GM19397 (cell line): ENCODE measurements around the gene BSG.
"Not testable (repeated sequence)": the region's sequence is repeated elsewhere in the genome, so short reads cannot be mapped to it uniquely, and the experiment has no call there.

Experiments
- ATAC-seq: cut with Tn5 transposase; IDR thresholded peaks from one replicate; pipeline ENCODE4 v1.9.1; 2021; ENCODE audit warnings: mild to moderate bottlenecking, moderate library complexity; ENCODE audit not compliant: unreplicated experiment

The BSG gene

GRCh38 chr19:602391-603301 is 30.2 kb downstream of the BSG start:
- ATAC-seq = no peak

DNA sequence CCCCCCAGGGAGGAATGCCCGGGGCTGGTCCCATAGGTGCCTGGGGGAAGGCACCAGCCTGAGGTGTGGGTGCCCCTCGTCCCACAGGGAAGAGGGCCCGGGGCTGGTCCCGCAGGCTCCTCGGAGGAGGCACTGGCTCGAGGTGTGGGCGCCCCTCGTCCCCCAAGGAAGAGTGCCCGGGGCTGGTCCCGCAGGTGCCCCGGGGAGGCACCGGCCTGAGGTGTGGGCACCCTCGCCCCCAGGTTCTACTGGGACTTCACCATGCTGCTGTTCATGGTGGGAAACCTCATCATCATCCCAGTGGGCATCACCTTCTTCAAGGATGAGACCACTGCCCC is 30.9 kb downstream of the BSG start:
- not testable (repeated sequence) for ATAC-seq

GRCh38 chr19:603779-604178 is 31.4 kb downstream of the BSG start:
- ATAC-seq = not testable (repeated sequence)

DNA sequence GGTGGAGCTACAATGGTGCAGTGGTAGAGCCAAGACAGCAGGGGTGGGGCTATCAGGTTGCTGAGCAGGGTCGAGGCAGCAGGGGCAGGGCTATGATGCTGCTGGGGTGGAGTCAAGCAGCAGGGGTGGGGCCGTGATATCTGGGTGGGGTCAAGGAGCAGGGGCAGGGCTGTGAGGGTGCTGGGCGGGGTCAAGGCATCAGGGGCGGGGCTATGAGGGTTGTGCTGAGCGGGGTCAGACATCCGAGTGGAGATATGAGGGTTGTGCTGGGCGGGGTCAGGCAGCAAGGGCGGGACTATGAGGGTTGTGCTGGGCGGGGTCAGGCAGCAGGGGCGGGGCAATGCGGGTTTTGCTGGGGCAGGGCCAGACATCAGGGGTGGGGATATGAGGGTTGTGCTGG is 32.0 kb downstream of the BSG start:
- no peak for ATAC-seq

DNA sequence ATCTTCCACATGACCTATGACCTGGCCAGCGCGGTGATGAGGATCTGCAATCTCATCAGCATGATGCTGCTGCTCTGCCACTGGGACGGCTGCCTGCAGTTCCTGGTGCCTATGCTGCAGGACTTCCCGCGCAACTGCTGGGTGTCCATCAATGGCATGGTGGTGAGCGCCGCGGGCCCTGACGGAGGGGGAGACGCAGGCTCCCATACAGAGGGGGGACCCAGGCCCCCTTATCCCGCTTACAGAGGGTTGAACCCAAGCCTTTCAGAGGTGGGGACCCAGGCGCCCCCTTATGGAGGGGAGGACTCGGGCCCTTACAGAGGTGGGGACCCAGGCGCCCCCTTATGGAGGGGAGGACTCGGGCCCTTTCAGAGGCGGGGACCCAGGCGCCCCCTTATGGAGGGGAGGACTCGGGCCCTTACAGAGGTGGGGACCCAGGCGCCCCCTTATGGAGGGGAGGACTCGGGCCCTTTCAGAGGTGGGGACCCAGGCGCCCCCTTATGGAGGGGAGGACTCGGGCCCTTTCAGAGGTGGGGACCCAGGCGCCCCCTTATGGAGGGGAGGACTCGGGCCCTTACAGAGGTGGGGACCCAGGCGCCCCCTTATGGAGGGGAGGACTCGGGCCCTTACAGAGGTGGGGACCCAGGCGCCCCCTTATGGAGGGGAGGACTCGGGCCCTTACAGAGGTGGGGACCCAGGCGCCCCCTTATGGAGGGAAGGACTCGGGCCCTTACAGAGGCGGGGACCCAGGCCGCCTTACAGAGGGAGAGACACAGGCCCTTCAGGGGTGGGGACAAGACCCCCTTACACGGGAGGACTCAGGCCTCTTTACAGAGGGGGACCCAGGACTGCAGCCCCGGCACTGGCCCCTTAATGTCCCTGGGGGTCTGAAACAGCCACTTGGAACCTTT is 32.9 kb downstream of the BSG start:
- not testable (repeated sequence) for ATAC-seq

- ATAC-seq = no peak
These were observed 35.1 kb downstream of the BSG start for GRCh38 chr19:607301-608154.

DNA sequence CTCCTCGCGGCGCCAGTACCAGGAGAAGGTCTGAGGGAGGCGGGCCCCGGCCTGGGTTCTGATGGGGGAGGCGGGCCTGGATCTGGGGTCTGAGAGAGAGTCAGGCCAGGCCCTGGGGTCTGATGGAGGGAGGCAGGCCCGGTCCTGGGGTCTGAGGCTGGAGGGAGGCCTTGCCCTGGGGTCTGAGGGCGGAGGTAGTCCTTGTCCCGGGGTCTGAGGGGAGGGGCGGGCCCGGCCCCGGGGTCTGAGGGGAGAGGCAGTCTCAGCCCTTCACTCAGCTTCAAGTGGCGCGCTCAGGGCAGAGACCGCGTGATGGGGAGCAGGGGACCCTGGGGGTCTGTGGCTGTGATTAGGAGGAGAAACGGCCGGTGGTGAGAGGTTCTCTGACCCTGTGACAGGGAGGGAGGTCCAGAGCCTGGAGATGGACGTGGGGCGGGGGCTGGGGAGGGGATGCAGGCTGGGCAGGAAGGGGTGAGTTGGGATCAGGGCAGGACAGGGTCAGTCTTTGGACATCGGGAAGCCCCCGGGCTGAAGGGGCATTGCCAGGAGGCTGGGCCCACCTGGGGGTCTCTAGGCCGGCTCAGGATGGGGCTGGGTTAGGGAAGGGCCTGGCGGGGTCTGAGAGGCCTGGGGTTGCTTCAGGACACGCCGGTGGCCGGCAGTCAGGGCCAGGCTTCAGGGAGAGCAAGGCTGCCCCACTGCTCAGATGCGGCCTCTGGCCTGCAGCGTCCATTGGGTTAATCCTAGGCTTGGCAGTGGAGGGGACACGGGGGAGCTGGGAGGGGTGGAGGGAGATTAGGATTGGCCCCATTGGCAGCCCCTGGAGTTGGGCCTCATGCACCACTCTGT is 36.0 kb downstream of the BSG start:
- ATAC-seq = no peak

DNA sequence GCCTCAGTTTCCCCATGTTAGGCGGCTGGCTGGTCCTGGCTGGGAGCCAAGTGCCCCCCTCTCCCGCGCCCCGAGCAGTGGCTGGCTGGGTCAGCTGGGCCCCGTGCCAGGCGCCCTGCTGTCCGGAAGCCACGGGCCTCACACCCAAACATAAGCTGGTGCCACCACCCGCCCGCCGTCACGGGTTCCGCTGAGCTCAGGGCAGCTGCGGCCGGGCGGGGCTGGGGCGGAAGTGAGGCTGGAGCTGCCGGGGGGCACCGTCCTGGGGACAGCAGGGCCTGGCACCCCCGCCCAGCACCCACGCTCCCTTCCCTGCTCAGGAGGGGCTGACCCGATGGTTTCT is 36.6 kb downstream of the BSG start:
- ATAC-seq = no peak

- ATAC-seq = no peak
These were observed 37.8 kb downstream of the BSG start for GRCh38 chr19:610071-610800.

GRCh38 chr19:610801-611480 is 38.5 kb downstream of the BSG start:
- ATAC-seq = no peak

GRCh38 chr19:611481-611868 is 39.1 kb downstream of the BSG start:
- no peak for ATAC-seq

- ATAC-seq = no peak
These were observed 40.5 kb downstream of the BSG start for GRCh38 chr19:612941-613340.

DNA sequence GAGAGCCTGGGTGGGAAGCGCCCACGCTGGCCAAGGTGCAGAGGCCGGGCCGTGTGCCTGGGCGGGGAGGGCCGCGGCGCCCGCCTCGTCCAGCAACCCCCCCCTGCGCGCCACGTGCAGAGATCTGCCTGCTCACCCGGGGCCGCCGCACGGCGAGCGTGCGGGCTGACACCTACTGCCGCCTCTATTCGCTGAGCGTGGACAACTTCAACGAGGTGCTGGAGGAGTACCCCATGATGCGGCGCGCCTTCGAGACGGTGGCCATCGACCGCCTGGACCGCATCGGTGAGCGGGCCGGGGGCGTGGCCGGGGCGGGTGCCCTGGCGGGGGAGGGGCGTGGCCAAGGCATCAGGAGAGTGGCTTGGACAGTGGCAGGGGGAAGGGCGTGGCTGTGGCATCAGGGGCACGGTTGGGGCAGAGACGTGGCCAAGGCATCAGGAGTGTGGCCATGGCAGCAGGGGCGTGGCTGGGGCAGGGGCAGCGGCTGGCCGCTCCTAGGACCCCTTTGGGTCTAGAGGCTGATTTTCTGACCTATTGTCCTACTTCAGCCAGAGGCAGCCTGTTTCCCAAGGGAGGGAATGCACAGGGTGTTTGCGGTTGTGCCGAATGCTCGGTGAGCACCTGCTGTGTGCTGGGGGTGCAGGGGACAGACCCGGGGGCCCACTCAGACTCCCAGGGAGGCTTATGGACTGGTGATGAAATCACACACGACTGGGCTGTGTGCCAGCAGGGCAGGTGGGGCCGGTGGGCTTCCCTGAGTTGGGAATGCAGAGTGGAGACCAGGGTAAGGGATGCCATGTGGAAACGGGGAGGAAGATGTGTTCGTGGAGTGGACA is 41.6 kb downstream of the BSG start:
- no peak for ATAC-seq

GRCh38 chr19:615619-616018 is 43.2 kb downstream of the BSG start:
- ATAC-seq = no peak

DNA sequence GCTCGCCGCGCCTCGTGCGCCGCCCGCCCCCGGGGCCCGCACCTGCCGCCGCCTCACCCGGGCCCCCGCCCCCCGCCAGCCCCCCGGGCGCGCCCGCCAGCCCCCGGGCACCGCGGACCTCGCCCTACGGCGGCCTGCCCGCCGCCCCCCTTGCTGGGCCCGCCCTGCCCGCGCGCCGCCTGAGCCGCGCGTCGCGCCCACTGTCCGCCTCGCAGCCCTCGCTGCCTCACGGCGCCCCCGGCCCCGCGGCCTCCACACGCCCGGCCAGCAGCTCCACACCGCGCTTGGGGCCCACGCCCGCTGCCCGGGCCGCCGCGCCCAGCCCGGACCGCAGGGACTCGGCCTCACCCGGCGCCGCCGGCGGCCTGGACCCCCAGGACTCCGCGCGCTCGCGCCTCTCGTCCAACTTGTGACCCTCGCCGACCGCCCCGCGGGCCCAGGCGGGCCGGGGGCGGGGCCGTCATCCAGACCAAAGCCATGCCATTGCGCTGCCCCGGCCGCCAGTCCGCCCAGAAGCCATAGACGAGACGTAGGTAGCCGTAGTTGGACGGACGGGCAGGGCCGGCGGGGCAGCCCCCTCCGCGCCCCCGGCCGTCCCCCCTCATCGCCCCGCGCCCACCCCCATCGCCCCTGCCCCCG is 43.8 kb downstream of the BSG start:
- ATAC-seq = no peak

DNA sequence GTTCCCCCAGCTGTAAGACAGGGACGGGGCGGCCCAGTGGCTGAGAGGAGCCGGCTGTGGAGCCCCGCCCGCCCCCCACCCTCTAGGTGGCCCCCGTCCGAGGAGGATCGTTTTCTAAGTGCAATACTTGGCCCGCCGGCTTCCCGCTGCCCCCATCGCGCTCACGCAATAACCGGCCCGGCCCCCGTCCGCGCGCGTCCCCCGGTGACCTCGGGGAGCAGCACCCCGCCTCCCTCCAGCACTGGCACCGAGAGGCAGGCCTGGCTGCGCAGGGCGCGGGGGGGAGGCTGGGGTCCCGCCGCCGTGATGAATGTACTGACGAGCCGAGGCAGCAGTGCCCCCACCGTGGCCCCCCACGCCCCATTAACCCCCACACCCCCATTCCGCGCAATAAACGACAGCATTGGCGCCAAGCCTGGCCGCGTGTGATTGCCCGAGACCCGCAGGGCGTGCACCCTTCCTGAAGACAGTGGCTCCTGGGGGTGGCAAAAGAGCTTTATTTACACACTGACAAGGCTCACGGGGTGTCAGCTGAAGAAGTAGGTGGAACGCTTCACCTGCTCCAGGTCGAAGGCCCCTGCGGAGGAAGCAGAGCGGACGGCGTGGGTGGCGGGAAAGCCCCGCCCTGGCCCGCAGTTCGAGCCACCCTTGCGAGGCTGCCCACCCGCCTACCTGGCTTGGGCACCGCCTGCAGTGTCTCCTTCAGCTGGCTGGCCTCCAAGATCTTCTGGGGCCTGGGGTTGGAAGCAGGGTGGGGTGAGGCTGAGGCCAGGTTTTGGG is 44.5 kb downstream of the BSG start:
- ATAC-seq = no peak
